OCI-LY7 (cell line): ENCODE results near the gene GTF2IRD2. TPM values are rescaled to one million over a fixed set of nuclear protein-coding genes. Genes with fewer than 3 reads are reported as not detected.
"Not testable (repeated sequence)": the region's sequence is repeated elsewhere in the genome, so short reads cannot be mapped to it uniquely, and the experiment has no call there.

Experiments used
- BruUV-seq: library from RNA; stranded (reverse); fragments of 400-500 nt; replicated peaks from 2 replicates; lab custom pipeline; 2021; lab: Mats Ljungman, UMichigan
- CTCF ChIA-PET: fragments of 300-600 bp; sonication (Branson Sonifier 250); formaldehyde crosslinking; loops from one replicate; lab custom pipeline; 2022; ENCODE audit warnings: antibody characterized with exemption; ENCODE audit not compliant: unreplicated experiment; lab: Charles Lee
- POLR2A ChIA-PET: fragments of 300-600 bp; sonication (Branson Sonifier 250); formaldehyde crosslinking; loops from one replicate; lab custom pipeline; 2022; ENCODE audit warnings: antibody characterized with exemption; lab: Charles Lee
- DNase-seq: peaks from one replicate; pipeline ENCODE4 v3.0.0-alpha.2; 2015; ENCODE audit warnings: low spot score
- H2AFZ ChIP-seq: fragments of 200-600 bp; sonication (generic), shearing (Covaris generic); 2 replicates; pipeline ENCODE4 v1.6.1; 2014; ENCODE audit warnings: mild to moderate bottlenecking, antibody characterized with exemption, low read length, moderate library complexity
- H3K27ac ChIP-seq: fragments of 200-600 bp; sonication (generic); 2 replicates; pipeline ENCODE4 v1.5.1; 2014; ENCODE audit warnings: mixed run types, low read depth, mild to moderate bottlenecking, moderate library complexity, low read length, inconsistent platforms; ENCODE audit not compliant: poor library complexity, severe bottlenecking
- H3K36me3 ChIP-seq: fragments of 200-600 bp; sonication (generic); 2 replicates; pipeline ENCODE4 v1.6.1; 2014; ENCODE audit warnings: mild to moderate bottlenecking, antibody characterized with exemption, low read length, moderate library complexity, mixed read lengths; ENCODE audit not compliant: insufficient read depth
- H3K4me1 ChIP-seq: fragments of 200-600 bp; sonication (generic); 2 replicates; pipeline ENCODE4 v1.5.1; 2014; ENCODE audit warnings: mild to moderate bottlenecking, low read length; ENCODE audit not compliant: insufficient read depth, poor library complexity, severe bottlenecking
- H3K4me2 ChIP-seq: fragments of 200-600 bp; sonication (generic); 2 replicates; pipeline ENCODE4 v1.6.1; 2014; ENCODE audit warnings: mild to moderate bottlenecking, low read length
- H3K4me3 ChIP-seq: fragments of 200-600 bp; sonication (generic); 2 replicates; pipeline ENCODE4 v1.5.1; 2014; ENCODE audit warnings: mild to moderate bottlenecking, low read depth, low read length; ENCODE audit not compliant: poor library complexity, severe bottlenecking
- H3K79me2 ChIP-seq: fragments of 200-600 bp; sonication (generic); 2 replicates; pipeline ENCODE4 v1.6.1; 2016; ENCODE audit warnings: low read depth, mild to moderate bottlenecking, low read length, moderate library complexity, mixed read lengths; ENCODE audit not compliant: insufficient read depth
- H3K9me2 ChIP-seq: fragments of 200-600 bp; sonication (generic); 2 replicates; pipeline ENCODE4 v1.6.1; 2016; ENCODE audit warnings: mild to moderate bottlenecking, low read length, mixed read lengths; ENCODE audit not compliant: insufficient read depth
- H3K9me3 ChIP-seq: fragments of 200-600 bp; sonication (generic); 2 replicates; pipeline ENCODE4 v1.6.1; 2014; ENCODE audit warnings: mild to moderate bottlenecking, mixed run types, low read length, mixed read lengths
- H4K20me1 ChIP-seq: fragments of 200-600 bp; sonication (generic); 2 replicates; pipeline ENCODE4 v1.6.1; 2014; ENCODE audit warnings: mild to moderate bottlenecking, antibody characterized with exemption, low read length, moderate library complexity, mixed read lengths; ENCODE audit not compliant: insufficient read depth
- intact Hi-C: fragments of 100-400 bp; cut with micrococcal nuclease; formaldehyde crosslinking; loops from one replicate; pipeline ENCODE4 v1.10.0; 2022; ENCODE audit not compliant: unreplicated experiment
- total RNA-seq, 2 experiments: library from RNA; depleted of rRNA in 1 of 2; stranded (reverse); fragments of >200 nt in 1 of 2; shearing (Covaris generic) in 1 of 2; gene quantifications; 2 replicates each; pipeline ENCODE4 v1.2.3, GENCODE V29; 2014 to 2022

The GTF2IRD2 gene
- total RNA-seq, 2 experiments from 2014 or later: 4.2 to 14.6 TPM

DNA sequence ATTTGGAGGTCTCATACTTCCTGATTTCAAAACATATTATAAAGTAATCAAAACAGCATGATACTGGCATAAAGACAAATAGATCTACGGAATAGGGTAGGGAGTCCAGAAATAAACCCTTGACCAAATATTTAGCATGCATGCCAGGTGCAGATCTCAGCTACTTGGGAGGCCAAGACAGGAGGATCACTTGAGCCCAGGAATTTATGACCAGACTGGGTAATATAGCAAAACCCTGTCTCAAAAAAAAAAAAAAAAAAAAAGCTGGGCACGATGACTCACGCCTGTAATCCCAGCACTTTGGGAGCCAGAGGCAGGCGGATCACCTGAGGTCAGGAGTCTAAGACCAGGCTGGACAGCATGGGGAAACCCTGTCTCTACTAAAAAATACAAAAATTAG lies 21.4 kb downstream of the GTF2IRD2 start:
- H3K4me1 ChIP-seq, DNase-seq, POLR2A ChIA-PET, H3K27ac ChIP-seq, H3K4me2 ChIP-seq, H3K9me2 ChIP-seq, H4K20me1 ChIP-seq, CTCF ChIA-PET, intact Hi-C loops, H3K79me2 ChIP-seq, H3K9me3 ChIP-seq, H3K36me3 ChIP-seq, H2AFZ ChIP-seq, H3K4me3 ChIP-seq, BruUV-seq: not testable (repeated sequence)

DNA sequence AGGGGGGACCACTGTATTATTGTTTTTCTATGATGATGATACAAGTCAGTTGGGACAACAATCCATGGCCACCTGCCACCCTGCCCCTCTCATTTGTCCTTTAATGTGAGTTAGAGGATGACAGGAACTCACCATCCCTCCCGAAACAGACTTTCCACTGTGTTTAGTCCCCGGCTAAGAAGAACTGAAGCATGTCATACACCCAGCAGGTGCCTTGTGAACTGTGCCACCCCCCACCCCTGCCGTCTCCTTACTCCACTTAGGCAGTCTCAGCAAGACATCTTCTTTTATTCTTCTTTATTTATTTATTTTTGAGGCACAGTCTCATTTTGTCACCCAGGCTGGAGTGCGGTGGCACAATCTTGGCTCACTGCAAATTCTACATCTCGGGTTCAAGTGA lies 30.1 kb downstream of the GTF2IRD2 start:
- H3K27ac ChIP-seq, H3K9me2 ChIP-seq, DNase-seq, H3K4me2 ChIP-seq, POLR2A ChIA-PET, CTCF ChIA-PET, H3K79me2 ChIP-seq, H4K20me1 ChIP-seq, H3K36me3 ChIP-seq, BruUV-seq, H3K4me1 ChIP-seq, H2AFZ ChIP-seq, intact Hi-C loops, H3K4me3 ChIP-seq, H3K9me3 ChIP-seq: not testable (repeated sequence)

DNA sequence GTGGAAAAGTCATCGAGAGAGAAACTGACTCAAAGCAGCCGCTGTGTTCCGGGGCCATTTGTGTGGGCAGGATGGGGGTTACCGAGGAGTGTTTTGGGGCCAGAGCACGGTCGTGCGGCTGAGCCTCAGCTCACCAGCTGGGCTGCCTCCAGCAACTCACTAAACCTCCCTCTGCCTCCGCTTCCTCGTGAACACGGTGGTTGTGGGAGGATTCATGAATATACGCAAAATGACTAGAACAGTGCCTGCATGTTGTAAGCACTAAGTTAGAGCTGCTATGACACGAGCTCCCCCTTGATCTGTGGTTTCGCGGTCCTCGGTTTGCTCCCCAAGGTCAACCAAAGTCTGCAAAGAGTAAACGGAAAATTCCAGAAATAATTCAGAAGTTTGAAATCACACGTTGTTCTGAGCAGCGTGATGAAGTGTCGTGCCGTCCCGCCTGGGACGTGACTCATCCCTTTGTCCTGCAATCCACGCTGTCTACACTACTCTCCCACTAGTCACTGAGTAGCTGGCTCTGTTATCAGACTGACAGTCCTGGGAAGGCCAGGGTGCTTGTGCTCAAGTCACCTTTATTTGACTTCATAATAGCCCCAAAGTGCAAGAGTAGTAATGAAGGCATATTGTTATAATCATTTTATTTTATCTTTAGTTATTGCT lies 31.1 kb downstream of the GTF2IRD2 start:
- H3K4me1 ChIP-seq, intact Hi-C loops, CTCF ChIA-PET, H3K27ac ChIP-seq, BruUV-seq, H2AFZ ChIP-seq, H4K20me1 ChIP-seq, H3K4me2 ChIP-seq, POLR2A ChIA-PET, H3K36me3 ChIP-seq, H3K79me2 ChIP-seq, DNase-seq, H3K4me3 ChIP-seq, H3K9me2 ChIP-seq, H3K9me3 ChIP-seq: not testable (repeated sequence)

DNA sequence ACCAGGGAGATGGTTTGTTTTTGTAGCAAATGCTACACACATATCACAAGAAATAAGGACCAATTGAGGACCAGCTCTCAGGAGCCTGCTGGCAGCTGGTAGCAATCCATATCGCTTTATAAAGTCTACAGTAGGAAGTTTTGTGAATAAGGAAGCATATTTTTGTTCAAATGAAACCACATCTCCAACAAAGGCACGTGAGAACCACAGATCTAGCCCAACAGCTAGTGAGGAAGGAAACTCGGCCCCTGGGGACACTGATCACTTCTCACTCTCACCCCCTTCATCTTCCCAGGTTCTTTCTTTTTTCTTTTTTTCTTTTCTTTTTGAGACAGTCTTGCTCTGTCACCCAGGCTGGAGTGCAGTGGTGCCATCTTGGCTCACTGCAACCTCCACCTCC lies 35.5 kb downstream of the GTF2IRD2 start:
- H3K79me2 ChIP-seq, POLR2A ChIA-PET, CTCF ChIA-PET, H3K9me3 ChIP-seq, H3K36me3 ChIP-seq, DNase-seq, H3K4me2 ChIP-seq, intact Hi-C loops, BruUV-seq, H3K4me3 ChIP-seq, H2AFZ ChIP-seq, H4K20me1 ChIP-seq, H3K4me1 ChIP-seq, H3K9me2 ChIP-seq, H3K27ac ChIP-seq: not testable (repeated sequence)

DNA sequence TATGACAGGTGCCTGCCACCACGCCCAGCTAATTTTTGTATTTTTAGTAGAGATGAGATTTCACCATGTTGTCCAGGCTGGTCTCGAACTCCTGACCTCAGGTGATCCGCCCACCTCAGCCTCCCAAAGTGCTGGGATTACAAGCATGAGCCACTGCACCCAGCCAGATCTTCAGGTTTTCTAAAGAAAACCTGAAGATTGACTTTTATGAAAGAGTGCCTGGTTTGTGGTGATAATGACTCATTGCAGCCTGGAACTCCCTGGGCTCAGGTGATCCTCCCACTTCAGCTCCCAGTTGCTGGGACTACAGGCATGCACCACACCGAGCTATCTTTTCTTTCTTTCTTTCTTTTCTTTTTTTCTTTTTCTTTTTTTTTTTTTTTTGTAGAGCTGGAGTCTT lies 52.8 kb downstream of the GTF2IRD2 start:
- H4K20me1 ChIP-seq, H3K9me2 ChIP-seq, H2AFZ ChIP-seq, H3K4me2 ChIP-seq, DNase-seq, H3K36me3 ChIP-seq, H3K27ac ChIP-seq, H3K79me2 ChIP-seq, CTCF ChIA-PET, POLR2A ChIA-PET, H3K4me1 ChIP-seq, H3K4me3 ChIP-seq, BruUV-seq, H3K9me3 ChIP-seq, intact Hi-C loops: not testable (repeated sequence)

DNA sequence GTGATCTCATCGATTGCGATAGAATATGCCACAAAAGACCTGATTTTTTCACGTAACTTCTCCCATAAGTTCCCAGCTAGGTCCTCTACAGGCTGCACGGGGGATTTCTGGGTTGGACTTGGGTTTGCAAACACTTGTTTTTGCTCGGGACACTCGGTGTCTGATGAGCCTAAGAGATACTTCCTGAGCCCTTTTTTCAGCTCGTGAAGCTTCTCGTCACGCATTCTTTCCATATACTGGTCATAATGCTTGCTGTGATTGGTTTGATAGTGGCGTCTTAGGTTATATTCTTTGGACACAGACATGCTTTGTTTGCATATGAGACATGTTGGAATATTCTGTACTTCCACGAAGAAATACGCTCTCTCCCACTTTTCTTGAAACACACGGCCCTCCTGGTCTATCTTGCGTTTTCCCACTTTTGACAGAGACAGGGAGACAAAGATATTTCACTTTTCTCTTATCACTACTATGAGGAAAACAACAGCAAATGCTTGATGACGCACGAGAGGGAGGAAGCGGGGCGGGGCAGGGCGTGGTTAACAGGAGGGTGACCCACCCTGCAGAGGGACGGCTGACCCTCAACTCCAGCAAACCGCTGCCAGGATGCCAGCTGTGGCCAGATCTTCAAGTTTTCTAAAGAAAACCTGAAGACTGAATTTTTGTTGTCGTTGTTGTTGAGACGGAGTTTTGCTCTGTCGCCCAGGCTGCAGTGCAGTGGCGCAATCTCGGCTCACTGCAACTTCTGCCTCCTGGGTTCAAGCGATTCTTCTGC lies 53.4 kb downstream of the GTF2IRD2 start:
- H4K20me1 ChIP-seq, H3K27ac ChIP-seq, POLR2A ChIA-PET, H3K36me3 ChIP-seq, H2AFZ ChIP-seq, H3K79me2 ChIP-seq, BruUV-seq, intact Hi-C loops, CTCF ChIA-PET, H3K4me3 ChIP-seq, DNase-seq, H3K9me3 ChIP-seq, H3K4me1 ChIP-seq, H3K4me2 ChIP-seq, H3K9me2 ChIP-seq: not testable (repeated sequence)
